Measurements from ENCODE around the gene DISP2. TPM values are rescaled to one million over a fixed set of nuclear protein-coding genes. Genes with fewer than 3 reads are reported as not detected.

Gene DISP2
- total and polyA plus RNA-seq, 2 experiments from 2014 or later: 1.3 to 2.2 TPM

GRCh38 chr15:40368719-40369473 lies 10.9 kb downstream of the DISP2 start:
- Mint-ChIP-seq H3K27me3 (ENCODE audit: insufficient read depth, low read depth, poor library complexity) (peaks cover 31% of the 10 kb centered on the region), H3K9me3 (peaks cover 2% of the 10 kb centered on the region; the same call in 1 of the 3 replicates), H3K4me1 (peaks cover 30% of the 10 kb centered on the region), H3K27ac (no peak overlapping the region), H3K36me3 (ENCODE audit: low read depth) (no peaks in the 10 kb centered on the region; the same call in 2 of the 3 replicates), H3K4me3 (peak overlapping the region; percentile 34; the same call in 1 of the 3 replicates)
- Histone ChIP-seq H3K4me1 (ENCODE audit: insufficient read depth) (peaks cover 19% of the 10 kb centered on the region), H4K20me1 (replicated peaks; ENCODE audit: insufficient read depth) (no peaks in the 10 kb centered on the region), H3K27ac (ENCODE audit: low read depth) (no peak overlapping the region), H3K79me2 (replicated peaks; ENCODE audit: insufficient read depth) (no peaks in the 10 kb centered on the region), H3F3A (replicated peaks; ENCODE audit: low read depth) (0 out of 2 replicates have a peak, but pooled peaks cover 3% of the 10 kb centered on the region), H3K36me3 (ENCODE audit: insufficient read depth) (no peaks in the 10 kb centered on the region), H3K4me3 (no peak overlapping the region), H3K27me3 (ENCODE audit: insufficient read depth) (peaks cover 28% of the 10 kb centered on the region), H2AFZ (peak overlapping the region; percentile 90; the same call in 1 of the 2 replicates), H3K4me2 (no peak overlapping the region), H3K9me2 (ENCODE audit: insufficient read depth) (no peaks in the 10 kb centered on the region)
- no peak for ATAC-seq
- TF ChIP-seq CTCF (conservative IDR thresholded peaks at IDR 0.05; ENCODE audit: low read depth in 2 of 2) (no peak), NANOG (IDR thresholded peaks at IDR 0.05; ENCODE audit: borderline replicate concordance) (no peak), REST (IDR thresholded peaks at IDR 0.05; ENCODE audit: unreplicated experiment) (no peak), CREB1 (CRISPR knock-in tag; IDR thresholded peaks at IDR 0.05; ENCODE audit: low read depth) (no peak)
- DNase-seq (ENCODE audit: low spot score): no peak

GRCh38 chr15:40369474-40369869 lies 11.5 kb downstream of the DISP2 start:
- peaks cover 19% of the 10 kb centered on the region for H3K4me1 ChIP-seq (ENCODE audit: insufficient read depth)
- H3K9me2 ChIP-seq (ENCODE audit: insufficient read depth): no peaks in the 10 kb centered on the region
- no peak overlapping the region for H3K4me3 ChIP-seq
- no peak overlapping the region for H3K4me3 Mint-ChIP-seq
- H3F3A ChIP-seq (replicated peaks; ENCODE audit: low read depth): 0 out of 2 replicates have a peak, but pooled peaks cover 3% of the 10 kb centered on the region
- H3K9me3 Mint-ChIP-seq: peaks cover 2% of the 10 kb centered on the region; the same call in 1 of the 3 replicates
- no peaks in the 10 kb centered on the region for H3K79me2 ChIP-seq (replicated peaks; ENCODE audit: insufficient read depth)
- peaks cover 27% of the 10 kb centered on the region for H3K4me1 Mint-ChIP-seq
- H3K27me3 ChIP-seq (ENCODE audit: insufficient read depth): peaks cover 28% of the 10 kb centered on the region
- H2AFZ ChIP-seq: no peak overlapping the region
- no peak for DNase-seq (ENCODE audit: low spot score)
- H3K27me3 Mint-ChIP-seq (ENCODE audit: insufficient read depth, low read depth, poor library complexity): peaks cover 31% of the 10 kb centered on the region
- H3K4me2 ChIP-seq: no peak overlapping the region
- H3K36me3 Mint-ChIP-seq (ENCODE audit: low read depth): no peaks in the 10 kb centered on the region; the same call in 2 of the 3 replicates
- no peaks in the 10 kb centered on the region for H4K20me1 ChIP-seq (replicated peaks; ENCODE audit: insufficient read depth)
- no peak overlapping the region for H3K27ac Mint-ChIP-seq
- H3K36me3 ChIP-seq (ENCODE audit: insufficient read depth): no peaks in the 10 kb centered on the region
- H3K27ac ChIP-seq (ENCODE audit: low read depth): no peak overlapping the region
- ATAC-seq: no peak
- TF ChIP-seq CREB1 (CRISPR knock-in tag; IDR thresholded peaks at IDR 0.05; ENCODE audit: low read depth) (no peak), ETS1 (IDR thresholded peaks at IDR 0.05) (no peak), CTCF (conservative IDR thresholded peaks at IDR 0.05; ENCODE audit: low read depth in 2 of 2) (no peak), REST (IDR thresholded peaks at IDR 0.05; ENCODE audit: unreplicated experiment) (no peak), STAT1 (IDR thresholded peaks at IDR 0.05; ENCODE audit: unreplicated experiment) (no peak)

Data from GM23338 (cell line).